ENCODE measurements around the gene CTNNA3.

Gene CTNNA3

DNA sequence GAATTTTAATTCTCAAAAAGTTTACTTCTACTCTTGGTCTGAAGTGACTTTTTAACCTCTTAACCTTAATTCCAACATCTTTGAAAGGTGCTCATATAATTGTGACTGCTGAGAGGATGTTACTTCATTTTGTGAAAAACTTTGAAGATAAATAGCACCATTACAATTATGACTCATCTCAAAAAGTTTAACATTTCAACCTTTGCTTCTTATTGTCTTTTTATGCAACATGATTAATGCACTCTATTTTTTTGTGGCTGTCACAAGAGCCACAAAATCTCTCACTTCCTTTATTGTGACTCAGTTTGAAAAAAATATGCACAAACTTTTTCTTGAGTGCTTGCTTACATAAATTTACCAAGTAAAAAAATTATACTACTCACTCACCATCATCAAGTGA lies 387.1 kb downstream of the CTNNA3 start:
- TF ChIP-seq, protein P1, sequence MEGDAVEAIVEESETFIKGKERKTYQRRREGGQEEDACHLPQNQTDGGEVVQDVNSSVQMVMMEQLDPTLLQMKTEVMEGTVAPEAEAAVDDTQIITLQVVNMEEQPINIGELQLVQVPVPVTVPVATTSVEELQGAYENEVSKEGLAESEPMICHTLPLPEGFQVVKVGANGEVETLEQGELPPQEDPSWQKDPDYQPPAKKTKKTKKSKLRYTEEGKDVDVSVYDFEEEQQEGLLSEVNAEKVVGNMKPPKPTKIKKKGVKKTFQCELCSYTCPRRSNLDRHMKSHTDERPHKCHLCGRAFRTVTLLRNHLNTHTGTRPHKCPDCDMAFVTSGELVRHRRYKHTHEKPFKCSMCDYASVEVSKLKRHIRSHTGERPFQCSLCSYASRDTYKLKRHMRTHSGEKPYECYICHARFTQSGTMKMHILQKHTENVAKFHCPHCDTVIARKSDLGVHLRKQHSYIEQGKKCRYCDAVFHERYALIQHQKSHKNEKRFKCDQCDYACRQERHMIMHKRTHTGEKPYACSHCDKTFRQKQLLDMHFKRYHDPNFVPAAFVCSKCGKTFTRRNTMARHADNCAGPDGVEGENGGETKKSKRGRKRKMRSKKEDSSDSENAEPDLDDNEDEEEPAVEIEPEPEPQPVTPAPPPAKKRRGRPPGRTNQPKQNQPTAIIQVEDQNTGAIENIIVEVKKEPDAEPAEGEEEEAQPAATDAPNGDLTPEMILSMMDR (IDR thresholded peaks at IDR 0.05): no peak

DNA sequence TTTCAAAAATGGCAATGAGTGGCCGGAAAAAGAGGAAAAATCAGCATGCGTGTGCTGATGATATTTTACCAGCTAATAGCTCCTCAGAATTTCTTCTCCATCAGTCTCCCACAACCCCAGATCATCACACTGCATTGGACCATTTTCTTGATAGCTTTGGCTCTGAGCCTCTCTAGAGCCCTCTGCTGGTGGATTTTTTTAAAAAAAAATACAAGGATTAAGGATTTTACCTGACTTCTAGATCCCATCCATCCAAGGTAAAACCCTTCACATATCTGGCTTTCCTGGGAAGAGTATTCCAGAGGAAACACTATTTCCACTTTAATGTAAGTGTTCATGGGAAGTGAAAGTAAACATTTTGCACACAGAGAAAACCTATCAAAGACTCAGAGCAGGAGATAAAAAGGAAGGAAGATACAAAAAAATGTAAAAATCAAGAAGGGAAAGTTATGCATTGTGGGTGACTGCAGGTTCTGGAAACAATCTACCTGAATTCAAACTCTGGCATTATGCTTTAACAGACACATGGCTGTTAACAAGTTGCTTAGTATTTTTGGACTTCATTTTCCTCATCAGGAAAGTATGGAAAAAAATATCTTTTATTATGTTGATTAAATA lies 389.3 kb downstream of the CTNNA3 start:
- TF ChIP-seq, protein P1 (IDR thresholded peaks at IDR 0.05): peak; percentile 49

DNA sequence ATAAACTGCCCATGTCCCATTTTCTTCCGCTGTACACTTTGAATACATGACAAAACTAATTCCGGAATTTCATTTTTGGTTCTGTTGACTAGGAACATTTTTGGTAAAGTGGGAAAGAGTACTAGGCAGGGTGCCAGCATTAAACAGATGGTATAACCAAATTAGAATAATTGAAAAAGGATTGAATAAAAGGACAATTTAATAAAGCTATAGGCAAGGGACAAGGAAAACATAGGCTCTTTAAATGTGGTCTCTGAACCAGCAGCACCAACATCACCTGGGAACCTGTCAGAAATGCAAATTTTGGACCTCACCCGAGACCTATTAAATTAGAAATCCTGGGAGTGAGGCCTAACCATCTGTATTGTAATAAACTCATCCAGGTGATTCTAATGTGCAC lies 393.3 kb downstream of the CTNNA3 start:
- TF ChIP-seq, protein P1 (IDR thresholded peaks at IDR 0.05): no peak

DNA sequence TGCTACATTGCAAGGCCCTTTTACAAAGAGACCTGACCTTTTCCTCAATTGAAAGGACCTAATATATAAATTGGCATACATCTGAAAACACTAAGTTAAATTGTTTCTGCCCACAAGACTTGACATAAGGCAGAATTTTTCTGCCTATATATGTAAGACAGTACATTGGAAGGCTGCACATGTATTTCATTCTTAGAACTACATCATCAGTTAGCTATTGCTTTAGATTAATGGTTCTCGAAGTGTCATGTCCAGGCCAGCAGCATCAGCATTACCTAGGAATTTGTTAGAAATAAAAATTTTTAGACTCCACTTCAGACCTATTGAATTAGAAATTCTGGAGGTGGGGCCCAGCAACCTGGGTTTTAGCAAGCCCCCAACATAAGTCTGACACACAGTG lies 396.2 kb downstream of the CTNNA3 start:
- TF ChIP-seq, protein P1 (IDR thresholded peaks at IDR 0.05): no peak

DNA sequence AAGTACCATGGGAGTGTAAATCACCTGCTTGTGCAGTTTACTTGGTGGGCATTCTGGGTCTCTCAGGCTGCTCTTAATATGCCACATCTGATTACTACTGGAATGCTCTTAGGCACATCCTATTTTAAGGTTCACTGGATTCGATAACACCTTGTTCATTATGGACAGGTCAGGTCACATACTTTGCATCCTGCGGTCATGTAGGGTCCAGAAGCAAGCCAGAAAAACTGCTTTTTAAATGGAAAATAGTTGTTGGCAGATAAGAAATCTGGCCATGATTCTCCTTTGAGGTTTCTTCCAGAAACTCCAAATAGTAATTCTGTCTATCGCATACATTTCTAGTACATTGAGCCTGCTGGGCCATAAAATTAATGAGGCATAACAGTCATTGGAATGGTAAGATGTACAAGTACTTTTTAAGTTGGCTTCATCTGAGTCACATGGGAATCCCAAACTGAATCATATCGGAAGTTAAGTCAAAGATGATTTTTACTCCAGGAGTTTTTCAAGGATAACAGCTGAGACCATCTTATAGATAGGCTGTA lies 398.3 kb downstream of the CTNNA3 start:
- TF ChIP-seq, protein P1 (IDR thresholded peaks at IDR 0.05): no peak

DNA sequence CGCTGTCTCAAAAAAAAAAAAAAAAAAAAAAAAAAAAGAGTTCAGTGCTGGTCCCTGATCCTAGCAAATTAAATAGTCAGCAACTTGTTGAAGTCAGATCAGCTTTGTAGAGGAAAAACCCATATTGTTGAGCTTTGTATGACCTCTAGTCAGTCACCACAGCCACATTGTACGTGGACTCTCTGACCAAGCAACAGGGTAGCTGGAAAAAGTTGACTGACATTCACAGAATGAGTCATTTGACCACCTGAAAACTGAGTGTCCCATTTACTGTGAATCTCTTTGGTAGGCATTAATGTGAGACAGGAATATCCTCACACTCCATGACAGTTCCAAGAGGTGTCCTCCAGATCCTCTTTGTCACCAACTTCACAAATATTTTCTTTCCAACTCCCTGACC lies 399.1 kb downstream of the CTNNA3 start:
- TF ChIP-seq, protein P1 (IDR thresholded peaks at IDR 0.05): no peak

DNA sequence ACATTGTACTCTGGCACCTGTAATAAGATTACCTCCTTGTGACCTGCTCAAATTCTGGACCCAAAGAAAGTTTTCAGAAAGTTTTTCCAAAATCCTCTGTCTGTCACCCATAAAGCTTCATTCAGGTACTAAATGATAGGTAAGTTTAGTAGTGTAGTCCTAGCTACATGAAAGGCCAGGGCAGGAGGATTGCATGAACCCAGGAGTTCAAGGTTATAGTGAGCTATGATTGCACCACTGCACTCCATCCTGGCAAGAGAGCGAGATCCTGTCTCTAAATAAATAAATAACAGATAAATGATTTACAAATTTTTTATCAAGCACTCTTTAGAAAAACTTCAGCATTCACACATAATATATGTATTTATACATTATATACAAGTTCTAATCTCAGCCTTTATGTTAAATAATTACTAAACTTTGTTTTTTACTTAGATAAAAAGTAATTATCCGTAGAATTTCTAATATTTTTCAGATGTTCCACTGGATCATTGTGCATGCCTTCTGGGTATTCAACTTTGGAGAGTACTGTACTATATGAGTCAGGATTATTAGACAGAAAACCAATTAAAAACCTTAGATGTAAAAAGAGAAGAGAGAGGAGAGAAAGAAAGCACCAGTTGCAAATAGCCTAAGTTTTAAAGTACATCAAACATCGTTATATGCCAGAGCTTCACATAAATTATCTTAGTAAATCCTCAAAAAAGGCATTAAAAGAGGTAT lies 407.1 kb downstream of the CTNNA3 start:
- TF ChIP-seq, protein P1 (IDR thresholded peaks at IDR 0.05): no peak

Data from LNCAP (cell line).